ENCODE results near the gene ACTG2. TPM values are rescaled to one million over a fixed set of nuclear protein-coding genes. Genes with fewer than 3 reads are reported as not detected.

ACTG2 gene
- total and polyA plus RNA-seq, 10 donors, result 0.60 to 17.6 (median 4.3) TPM

DNA sequence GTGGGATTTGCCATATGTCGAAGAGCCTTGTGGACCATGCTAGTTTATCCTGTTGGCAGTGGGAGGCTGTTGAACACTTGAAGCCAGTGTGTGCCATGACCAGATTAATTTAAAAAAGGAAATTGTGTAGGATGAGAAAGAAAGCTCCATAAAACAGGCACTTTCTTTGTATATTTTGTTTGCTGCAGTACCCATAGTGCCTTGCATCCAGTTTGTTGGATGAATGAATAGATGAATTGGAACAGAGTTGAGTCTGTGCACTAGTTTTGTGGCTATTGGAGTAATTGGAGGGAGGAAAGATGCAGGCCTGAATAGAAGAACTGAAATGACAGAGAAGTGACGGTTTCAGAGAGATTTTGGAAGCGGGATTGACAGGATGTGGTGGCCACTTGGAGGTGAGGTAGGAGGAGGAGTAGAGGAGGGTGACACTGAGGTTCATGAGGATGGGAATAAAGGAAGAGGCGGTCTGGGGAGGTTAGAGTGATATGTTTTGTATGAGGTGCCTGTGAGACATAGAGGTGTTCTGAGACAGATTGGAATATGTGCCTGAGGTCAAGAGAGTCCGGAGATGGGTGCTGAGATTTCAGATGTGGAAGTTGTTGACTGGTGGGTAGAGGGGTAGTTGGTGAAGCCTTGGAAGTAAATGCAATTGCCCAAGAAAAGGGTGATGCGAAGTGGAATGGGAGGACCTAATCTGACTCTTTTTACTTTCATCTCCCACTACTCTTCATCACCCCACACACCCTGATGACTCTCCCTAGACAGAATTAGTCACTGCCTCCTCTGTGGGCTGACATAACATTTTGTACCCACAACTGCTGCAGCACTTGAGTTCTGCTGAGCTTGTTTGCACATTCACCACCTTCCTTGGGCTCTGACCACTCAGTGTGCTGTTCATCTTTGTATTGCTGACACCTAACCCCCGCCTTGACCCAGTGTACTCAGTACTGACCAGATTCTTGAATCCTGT, 39.0 kb downstream of the ACTG2 start:
- no peaks in the 10 kb centered on the region for H3K27me3 ChIP-seq (replicated peaks in 1 of 7)
- H3K9me3 ChIP-seq, result no peaks in the 10 kb centered on the region
- no peak overlapping the region for H3K4me3 ChIP-seq
- H3K4me1 ChIP-seq, result peaks cover 29 to 94% (median 59%) of the 10 kb centered on the region in 6 donors
- no peak for DNase-seq
- intact Hi-C loops (cut with DNase I; ENCODE audit: low total_unique reads), result no loop called here
- WGBS, 5 donors, result 82 to 92% (median 86%) methylated on average over 7 of the region's 7 CpGs
- peaks cover 0 to 59% (median 19%) of the 10 kb centered on the region in 6 donors for H3K36me3 ChIP-seq
- no peak for TF ChIP-seq POLR2AphosphoS5 (IDR thresholded peaks at IDR 0.05)
- no peak for TF ChIP-seq CTCF (IDR thresholded peaks at IDR 0.05 in 8 of 11, conservative IDR thresholded peaks at IDR 0.05 in 3 of 11)
- TF ChIP-seq POLR2A (IDR thresholded peaks at IDR 0.05), result no peak
- no peak overlapping the region for H3K27ac ChIP-seq

- no peak overlapping the region for H3K4me3 ChIP-seq
- WGBS, 5 donors, result 95 to 100% (median 96%) methylated on average over 3 of the region's 3 CpGs
- no peak for TF ChIP-seq CTCF (IDR thresholded peaks at IDR 0.05 in 8 of 11, conservative IDR thresholded peaks at IDR 0.05 in 3 of 11)
- TF ChIP-seq POLR2AphosphoS5 (IDR thresholded peaks at IDR 0.05), result no peak
- no peak for TF ChIP-seq POLR2A (IDR thresholded peaks at IDR 0.05)
- no peak for DNase-seq
- no peaks in the 10 kb centered on the region for H3K9me3 ChIP-seq
- peaks cover 0 to 71% (median 21%) of the 10 kb centered on the region in 6 donors for H3K36me3 ChIP-seq
- H3K27ac ChIP-seq, result no peak overlapping the region
- no peaks in the 10 kb centered on the region for H3K27me3 ChIP-seq (replicated peaks in 1 of 7)
- peaks cover 21 to 96% (median 54%) of the 10 kb centered on the region in 6 donors for H3K4me1 ChIP-seq
- intact Hi-C loops (cut with DNase I; ENCODE audit: low total_unique reads), result no loop called here
Measured at GRCh38 chr2:73933194-73933593, 40.4 kb downstream of the ACTG2 start.

DNA sequence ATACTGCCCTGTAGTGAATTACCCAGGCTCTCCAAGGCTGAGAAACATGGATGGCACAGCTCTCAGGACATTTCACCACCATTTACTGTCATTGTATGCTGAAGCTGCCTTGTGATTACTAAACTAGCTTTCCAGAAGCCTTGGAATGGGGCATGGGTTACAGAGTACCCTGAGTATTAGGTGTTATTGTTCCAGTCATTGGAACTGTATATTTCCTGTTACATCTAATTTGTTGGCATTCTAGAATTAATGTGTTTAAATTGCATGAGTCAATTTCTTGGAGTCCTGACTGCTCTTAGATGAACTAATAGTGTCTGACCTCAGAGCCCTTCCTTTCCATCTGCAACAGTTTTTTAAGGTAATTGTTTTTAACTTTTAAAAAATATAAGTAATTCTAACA, 42.8 kb downstream of the ACTG2 start:
- Histone ChIP-seq H3K27ac (no peak overlapping the region), H3K4me3 (no peak overlapping the region), H3K4me1 (peaks cover 0 to 96% (median 37%) of the 10 kb centered on the region in 6 donors), H3K27me3 (replicated peaks in 1 of 7) (no peaks in the 10 kb centered on the region), H3K36me3 (peaks cover 0 to 92% (median 24%) of the 10 kb centered on the region in 6 donors), H3K9me3 (no peaks in the 10 kb centered on the region)
- DNase-seq, result no peak
- intact Hi-C loops (cut with DNase I; ENCODE audit: low total_unique reads), result no loop called here
- TF ChIP-seq POLR2AphosphoS5 (IDR thresholded peaks at IDR 0.05), result no peak
- no peak for TF ChIP-seq POLR2A (IDR thresholded peaks at IDR 0.05)
- no peak for TF ChIP-seq CTCF (IDR thresholded peaks at IDR 0.05 in 8 of 11, conservative IDR thresholded peaks at IDR 0.05 in 3 of 11)

Data from spleen (tissue), 11 donors.